NCI-H446 treated with DMSO at 0.1 percent for 48 hours (cell line): Measurements from ENCODE around the gene ZNF554.
"Not testable (repeated sequence)": the region's sequence is repeated elsewhere in the genome, so short reads cannot be mapped to it uniquely, and the experiment has no call there.

ENCODE experiments used
- DNase-seq: peaks from one replicate; lab custom pipeline; 2025; lab: John Stamatoyannopoulos, UW

Gene ZNF554

DNA sequence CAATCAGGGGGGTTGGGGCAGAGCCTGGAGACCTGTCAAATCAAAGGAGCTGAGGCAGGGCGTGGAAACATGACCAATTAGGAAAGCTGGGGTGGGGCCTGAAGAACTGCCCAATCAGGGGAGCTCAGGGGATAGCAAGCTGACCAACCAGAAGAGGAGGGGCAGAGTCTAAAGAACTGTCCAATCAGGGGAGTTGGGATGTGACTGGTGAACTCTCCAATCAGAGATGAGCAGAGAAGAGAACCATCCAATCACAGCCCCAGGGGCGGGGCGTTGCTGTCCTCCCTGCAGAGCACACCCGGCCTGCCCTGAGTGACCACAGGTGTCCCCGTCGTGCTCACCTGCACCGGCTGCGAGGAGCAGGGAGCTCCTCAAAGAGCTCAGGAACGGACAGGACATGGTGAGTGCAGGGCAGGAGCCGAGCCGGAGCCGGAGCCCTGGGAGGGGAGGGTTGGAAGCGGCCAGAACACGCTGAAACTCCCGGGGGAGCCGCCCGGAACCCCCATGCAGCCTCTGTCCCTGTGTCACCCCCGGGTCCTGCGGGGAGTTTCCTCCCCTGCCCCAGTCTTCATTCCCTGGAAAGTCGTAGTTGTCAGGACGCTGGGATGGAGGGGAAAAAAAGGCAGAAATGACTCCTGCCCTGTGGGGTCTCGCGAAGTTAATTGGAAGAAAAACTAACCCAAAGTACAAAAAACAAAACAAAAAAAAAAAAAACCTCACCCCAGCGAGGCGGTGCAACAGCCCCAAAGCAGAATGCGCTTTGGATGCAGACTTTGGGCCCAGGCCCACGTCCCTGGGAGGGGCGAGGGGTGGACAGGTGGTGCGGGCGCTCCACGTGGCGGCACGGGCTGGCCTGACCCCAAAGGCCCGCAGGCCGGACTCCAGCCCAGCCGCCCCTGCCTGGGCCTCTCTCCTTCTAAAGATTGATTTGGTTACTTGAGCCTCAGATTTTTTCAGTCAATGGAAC, 47.6 kb downstream of the ZNF554 start, which contains the start of gene ZNF556:
Gene ZNF556, plus strand, starts transcription at position 311 of the 967 bp plus-strand sequence. Its CDS starts 87 bp downstream, at position 398.
- peak; percentile 57 for DNase-seq

DNA sequence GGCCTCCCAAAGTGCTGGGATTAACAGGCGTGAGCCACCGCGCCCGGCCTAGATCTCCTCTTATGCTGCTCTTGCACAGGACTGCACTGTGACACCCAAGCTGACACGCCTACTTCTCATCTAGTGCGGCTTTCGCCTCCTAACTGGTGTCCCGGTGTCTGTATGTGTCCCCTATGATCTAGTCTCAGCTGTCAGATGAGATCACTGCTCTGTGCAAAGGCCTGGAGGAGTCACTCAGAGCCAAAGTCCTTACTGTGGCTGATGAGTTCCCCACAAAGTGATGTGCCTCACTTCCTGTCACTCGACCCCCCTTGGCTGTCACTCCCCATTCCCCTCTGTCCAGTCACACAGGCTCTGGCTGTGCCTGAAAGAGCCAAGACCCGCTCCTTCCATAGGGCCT, 50.0 kb downstream of the ZNF554 start:
- DNase-seq: no peak

DNA sequence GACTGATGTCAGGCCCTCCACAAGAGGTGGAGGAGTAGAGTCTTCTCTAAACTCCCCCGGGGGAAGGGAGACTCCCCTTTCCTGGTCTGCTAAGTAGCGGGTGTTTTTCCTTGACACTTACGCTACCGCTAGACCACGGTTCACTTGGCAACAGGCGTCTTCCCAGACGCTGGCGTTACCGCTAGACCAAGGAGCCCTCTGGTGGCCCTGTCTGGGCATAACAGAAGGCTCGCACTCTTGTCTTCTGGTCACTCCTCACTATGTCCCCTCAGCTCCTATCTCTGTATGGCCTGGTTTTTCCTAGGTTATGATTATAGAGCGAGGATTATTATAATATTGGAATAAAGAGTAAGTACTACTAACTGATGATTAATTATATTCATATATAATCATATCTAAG, 52.5 kb downstream of the ZNF554 start:
- not testable (repeated sequence) for DNase-seq

DNA sequence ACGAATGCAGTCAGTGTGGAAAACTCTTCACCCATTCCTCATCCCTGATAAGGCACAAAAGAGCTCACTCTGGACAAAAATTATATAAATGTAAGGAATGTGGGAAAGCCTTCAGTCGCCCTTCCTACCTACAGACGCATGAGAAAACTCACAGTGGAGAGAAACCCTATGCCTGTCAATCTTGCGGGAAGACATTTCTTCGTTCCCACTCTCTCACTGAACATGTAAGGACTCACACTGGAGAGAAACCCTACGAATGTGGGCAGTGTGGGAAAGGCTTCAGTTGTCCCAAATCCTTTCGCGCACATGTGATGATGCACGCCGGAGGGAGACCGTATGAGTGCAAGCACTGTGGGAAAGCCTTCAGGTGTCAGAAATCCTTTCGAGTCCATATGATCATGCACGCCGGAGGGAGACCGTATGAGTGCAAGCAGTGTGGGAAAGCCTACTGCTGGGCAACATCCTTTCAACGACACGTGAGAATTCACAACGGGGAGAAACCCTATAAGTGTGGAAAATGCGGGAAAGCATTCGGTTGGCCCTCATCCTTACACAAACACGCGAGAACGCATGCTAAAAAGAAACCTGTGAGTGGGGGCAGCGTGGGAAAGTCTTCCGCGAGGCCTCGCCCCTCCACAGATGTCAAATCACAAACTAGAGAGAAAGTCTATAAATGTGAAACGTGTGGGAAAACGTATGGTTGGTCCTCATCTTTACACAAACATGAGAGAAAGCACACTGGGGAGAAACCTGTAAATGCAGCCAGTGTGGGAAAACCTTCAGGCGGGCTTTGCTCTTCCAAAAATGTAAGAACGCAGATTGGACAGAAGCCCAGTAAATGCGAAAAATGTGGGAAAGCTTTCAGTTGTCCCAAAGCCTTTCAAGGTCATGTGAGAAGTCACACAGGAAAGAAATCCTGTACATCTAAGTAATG, 58.0 kb downstream of the ZNF554 start:
- no peak for DNase-seq

DNA sequence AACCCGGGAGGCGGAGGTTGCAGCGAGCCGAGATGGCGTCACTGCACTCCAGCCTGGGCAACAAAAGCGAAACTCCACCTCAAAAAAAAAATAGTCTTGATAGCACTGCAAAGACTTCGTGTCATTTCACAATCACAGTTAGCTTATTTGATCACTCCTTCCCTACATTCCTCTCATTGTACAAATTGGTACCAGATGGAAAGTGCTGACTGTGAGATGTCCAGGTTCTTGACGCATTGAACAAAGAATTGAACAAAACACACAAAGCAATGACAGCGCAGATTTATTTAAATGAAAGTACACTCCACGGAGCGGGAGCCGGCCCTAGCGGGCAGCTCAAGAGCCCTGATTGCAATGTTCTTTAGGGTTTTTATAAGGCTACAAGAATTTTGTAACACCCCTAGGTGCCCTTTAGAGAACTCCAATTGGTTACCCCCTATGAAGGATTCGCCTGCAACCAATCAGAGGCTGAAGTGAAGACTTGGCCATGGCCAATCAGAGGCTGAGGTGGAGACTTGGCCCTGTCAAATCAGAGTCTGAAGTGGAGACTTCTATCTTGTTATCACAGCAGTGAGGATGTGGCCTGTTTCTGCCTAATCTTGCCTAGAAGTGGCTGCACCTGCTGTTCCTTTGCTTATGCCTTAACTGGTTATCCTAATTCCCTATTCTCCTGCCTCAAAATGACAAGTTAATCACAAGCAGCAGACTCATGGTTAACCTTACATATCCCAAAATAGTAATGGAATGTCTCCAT, 64.2 kb downstream of the ZNF554 start:
- DNase-seq: no peak

DNA sequence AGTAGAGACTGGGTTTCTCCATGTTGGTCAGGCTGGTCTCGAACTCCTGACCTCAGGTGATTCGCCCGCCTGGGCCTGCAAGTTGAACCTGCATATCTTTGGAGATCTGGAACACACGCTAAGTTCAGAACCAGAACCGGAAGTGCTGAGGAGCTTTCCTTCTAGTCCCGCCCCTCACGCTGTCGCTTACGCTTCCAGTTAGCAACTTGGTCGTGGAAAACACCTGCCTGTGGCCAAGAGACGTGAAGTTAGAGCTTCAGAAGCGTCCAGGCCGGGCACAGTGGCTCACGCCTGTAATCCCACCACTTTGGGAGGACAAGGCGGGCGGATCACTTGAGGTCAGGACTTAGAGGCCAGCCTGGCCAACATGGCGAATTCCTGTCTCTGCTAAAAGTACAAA, 66.1 kb downstream of the ZNF554 start:
- DNase-seq: no peak
